ENCODE data around the gene RPS19BP1.

The RPS19BP1 gene

DNA sequence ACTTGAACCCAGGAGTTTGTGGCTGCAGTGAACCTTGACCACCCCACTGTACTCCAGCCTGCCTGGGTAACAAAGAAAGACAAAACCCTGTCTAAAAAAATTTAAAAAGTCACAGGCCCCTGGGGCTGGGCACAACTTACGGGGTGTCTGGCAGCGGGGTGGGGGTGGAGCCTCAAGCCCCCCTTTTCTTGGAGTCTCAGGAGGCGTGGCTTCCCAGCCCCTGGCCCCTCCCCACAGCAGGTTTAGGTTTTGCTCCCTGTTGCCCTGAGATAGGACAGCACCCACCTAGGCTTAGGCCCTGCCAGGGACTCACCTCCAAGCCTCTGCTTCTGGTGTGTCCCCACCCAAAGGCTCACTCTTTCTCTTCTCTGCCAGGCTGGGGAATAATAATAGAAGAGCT is 53.3 kb downstream of the RPS19BP1 start:
- H3K27me3 ChIP-seq: no peaks in the 10 kb centered on the region
- H3K4me3 ChIP-seq (ENCODE audit: low read depth in 1 of 2, low read length in 1 of 2): no peak overlapping the region

More for the DNA sequence above, 53.3 kb downstream of the RPS19BP1 start:
- TF ChIP-seq, protein P1, sequence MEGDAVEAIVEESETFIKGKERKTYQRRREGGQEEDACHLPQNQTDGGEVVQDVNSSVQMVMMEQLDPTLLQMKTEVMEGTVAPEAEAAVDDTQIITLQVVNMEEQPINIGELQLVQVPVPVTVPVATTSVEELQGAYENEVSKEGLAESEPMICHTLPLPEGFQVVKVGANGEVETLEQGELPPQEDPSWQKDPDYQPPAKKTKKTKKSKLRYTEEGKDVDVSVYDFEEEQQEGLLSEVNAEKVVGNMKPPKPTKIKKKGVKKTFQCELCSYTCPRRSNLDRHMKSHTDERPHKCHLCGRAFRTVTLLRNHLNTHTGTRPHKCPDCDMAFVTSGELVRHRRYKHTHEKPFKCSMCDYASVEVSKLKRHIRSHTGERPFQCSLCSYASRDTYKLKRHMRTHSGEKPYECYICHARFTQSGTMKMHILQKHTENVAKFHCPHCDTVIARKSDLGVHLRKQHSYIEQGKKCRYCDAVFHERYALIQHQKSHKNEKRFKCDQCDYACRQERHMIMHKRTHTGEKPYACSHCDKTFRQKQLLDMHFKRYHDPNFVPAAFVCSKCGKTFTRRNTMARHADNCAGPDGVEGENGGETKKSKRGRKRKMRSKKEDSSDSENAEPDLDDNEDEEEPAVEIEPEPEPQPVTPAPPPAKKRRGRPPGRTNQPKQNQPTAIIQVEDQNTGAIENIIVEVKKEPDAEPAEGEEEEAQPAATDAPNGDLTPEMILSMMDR (IDR thresholded peaks at IDR 0.05): no peak
- Histone ChIP-seq H3K36me3 (no peaks in the 10 kb centered on the region), H3K4me1 (ENCODE audit: control insufficient read depth in 1 of 2, insufficient read depth in 1 of 2, low read depth in 1 of 2, low read length in 1 of 2) (no peaks in the 10 kb centered on the region), H3K9me3 (no peaks in the 10 kb centered on the region), H3K27ac (no peak overlapping the region)
